IPS-18c (cell line): ENCODE data around the gene TP53TG5.

Experiments
- H3K4me3 ChIP-seq: 2 replicates; pipeline ENCODE4 v1.7.0; 2013; ENCODE audit warnings: low read depth, mild to moderate bottlenecking, low read length, moderate library complexity; ENCODE audit not compliant: insufficient read depth
- H3K9me3 ChIP-seq: one replicate; pipeline ENCODE4 v1.6.1; 2013; ENCODE audit warnings: mild to moderate bottlenecking, low read length, moderate library complexity; ENCODE audit not compliant: control insufficient read depth, insufficient read depth

TP53TG5 gene

DNA sequence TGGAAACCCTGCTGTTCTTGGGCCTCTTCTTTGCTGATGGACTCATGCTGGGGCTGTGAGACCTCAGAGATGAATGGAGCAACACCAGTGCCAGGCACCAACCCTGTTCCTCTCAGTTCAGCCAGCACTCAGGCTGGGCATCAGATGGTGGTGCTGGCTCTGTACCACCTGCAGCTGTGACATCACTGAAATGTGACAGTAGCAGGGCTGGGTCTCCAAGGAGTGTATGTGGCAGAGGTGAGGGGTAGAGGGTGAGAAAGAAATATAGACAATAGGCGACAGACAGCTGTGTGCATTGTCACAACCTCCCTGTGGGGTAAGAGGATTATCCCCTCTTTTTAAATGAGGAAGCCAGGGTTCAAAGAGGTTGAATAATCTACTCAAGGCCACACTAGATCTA, at the start of gene TP53TG5:
Gene TP53TG5, minus strand, starts transcription at position 135 of the 400 bp plus-strand sequence. Its CDS starts 89 bp downstream, at position 46.
- Histone ChIP-seq H3K9me3 (no peaks in the 10 kb centered on the region), H3K4me3 (no peak within 1 kb of the TSS)

DNA sequence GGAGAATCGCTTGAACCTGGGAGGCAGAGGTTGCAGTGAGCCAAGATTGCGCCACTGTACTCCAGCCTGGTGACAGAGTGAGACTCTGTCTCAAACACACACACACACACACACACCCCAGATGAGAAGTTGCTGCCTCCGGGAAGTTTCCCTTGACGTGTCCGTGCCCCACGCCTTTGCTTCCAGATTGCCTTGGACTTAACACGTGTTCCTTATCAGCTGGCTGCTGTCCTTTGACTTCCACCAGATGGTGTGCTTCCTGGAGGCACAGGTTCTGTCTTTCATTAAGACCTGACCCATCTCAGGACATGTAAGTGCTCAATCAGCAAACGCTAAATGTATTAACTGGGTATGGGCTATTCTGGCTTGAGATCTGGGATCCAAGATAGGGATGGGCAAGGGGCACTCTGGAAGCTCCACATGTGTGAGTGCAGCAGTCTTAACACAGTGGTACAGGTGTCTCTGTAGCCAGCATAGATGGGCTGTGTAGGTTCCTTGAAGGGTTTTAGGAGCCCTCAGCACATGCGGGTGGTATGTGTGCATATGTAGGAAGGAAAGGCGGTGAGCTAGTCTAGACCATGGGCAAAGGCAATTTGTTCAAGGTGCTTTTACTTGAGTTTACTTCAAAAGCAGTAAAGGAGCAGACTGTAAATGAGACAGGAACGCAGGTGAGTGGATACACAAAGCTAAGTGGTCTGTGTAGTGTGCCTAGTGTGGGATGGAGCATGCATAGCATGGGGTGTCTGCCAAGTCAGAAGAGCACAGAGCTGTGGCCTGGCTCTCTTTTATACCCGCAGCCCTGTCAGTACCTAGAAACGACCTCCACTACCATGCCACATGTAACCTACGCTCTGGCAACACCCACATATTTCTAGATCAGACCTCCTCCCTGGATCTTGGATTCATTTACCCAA, 49.4 kb upstream of the TP53TG5 start:
- no peak overlapping the region for H3K4me3 ChIP-seq

DNA sequence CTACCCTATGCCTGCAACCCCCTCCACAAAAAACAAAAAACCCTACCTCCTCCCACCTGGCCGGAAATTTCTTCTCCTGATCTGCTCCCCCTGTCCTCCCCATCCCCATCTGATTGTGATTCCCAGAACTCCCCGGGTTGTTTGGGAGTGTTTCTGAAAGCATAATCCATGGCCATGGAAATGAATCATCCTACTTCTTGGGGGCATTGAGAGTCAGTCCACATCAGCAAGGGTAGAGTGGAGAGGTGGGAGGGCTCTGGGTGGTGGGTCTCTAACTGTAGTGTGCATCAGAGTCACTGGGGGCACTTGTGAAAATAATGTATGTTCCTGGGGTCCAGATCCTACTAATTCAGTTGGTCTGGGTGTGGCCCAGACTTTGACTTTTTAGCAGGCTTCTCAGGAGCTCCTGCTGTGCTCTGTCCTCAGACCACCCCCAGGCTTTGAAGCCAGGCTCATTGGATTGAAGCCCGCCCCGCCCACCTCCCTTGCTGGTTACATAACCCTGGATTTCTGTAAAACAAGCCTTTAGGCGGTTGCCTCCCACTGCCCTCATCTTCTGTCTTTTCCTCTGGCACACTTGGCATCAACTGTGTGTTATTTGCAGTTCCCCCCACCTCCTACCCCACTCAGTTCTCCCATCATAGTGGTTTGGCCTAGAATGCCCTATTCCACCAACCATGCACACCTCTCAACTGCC, 48.3 kb upstream of the TP53TG5 start:
- Histone ChIP-seq H3K4me3 (no peak overlapping the region), H3K9me3 (no peaks in the 10 kb centered on the region)

More for the DNA sequence above, 49.4 kb upstream of the TP53TG5 start:
- peaks cover 2% of the 10 kb centered on the region for H3K9me3 ChIP-seq

DNA sequence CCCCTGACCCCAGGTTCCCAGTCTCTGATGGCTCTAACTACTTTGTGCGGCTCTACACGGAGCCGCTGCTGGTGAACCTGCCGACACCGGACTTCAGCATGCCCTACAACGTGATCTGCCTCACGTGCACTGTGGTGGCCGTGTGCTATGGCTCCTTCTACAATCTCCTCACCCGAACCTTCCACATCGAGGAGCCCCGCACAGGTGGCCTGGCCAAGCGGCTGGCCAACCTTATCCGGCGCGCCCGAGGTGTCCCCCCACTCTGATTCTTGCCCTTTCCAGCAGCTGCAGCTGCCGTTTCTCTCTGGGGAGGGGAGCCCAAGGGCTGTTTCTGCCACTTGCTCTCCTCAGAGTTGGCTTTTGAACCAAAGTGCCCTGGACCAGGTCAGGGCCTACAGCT, 47.4 kb upstream of the TP53TG5 start:
- H3K9me3 ChIP-seq: no peaks in the 10 kb centered on the region

DNA sequence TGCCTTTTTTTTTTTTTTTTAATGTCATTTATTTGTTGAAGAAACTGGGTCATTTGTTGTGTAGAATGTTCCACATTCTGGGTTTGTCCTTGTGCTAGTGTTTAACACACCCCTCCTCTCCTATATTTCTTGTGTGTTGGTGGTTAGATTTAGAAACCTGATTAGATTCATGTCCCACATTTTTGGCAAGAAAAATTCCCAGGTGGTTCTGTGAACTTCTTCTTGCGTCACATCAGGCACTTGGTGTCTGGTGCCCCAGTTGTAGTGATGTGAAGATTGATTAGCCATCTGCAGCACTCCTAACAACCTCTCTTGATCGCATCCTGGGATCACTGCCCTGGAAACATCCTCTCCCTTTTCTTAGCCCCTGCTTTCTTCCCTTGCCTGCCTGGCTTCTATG, 45.6 kb upstream of the TP53TG5 start:
- H3K9me3 ChIP-seq: no peaks in the 10 kb centered on the region
- no peak overlapping the region for H3K4me3 ChIP-seq

More for the DNA sequence above, 47.4 kb upstream of the TP53TG5 start:
- H3K4me3 ChIP-seq: no peak overlapping the region

DNA sequence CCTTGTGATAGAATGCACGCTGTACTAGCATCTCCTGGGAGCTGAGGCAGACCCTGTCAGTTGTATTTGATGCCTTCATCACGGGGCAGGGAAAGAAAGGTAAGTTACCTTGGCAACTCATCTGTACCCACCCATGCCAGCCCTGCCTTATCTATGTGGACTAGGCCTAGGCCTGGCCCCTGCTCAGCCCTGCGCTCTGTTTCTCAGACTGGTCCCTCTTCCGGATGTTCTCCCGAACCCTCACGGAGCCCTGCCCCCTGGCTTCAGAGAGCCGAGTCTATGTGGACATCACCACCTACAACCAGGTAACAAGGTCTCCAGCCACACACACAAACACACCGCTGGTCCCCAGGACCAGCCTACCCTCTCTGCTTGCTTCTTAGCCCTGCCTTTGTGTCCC, 42.0 kb upstream of the TP53TG5 start:
- no peak overlapping the region for H3K4me3 ChIP-seq
- no peaks in the 10 kb centered on the region for H3K9me3 ChIP-seq

- H3K9me3 ChIP-seq: no peaks in the 10 kb centered on the region
- no peak overlapping the region for H3K4me3 ChIP-seq
These were observed 41.3 kb upstream of the TP53TG5 start for GRCh38 chr20:45419188-45420091.

DNA sequence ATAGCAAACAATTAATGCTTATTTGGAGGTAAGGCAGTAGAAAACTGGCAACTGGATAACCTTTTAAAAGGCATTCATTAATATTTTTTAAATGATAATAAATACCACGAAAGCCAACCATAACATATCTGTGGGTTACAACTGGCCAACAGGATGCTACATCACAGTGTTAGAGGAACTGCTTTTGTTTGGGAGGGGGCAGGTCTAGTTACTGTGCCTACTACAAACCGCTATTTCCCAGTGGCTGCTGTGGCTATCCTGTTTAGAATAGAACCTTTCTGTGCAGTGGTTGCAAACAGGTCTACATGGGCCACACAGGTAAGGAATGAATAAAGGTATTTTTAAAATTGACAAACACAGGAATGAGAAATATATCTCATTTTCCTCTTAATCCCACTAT, 38.8 kb upstream of the TP53TG5 start:
- Histone ChIP-seq H3K4me3 (peak overlapping the region; percentile 97), H3K9me3 (no peaks in the 10 kb centered on the region)

GRCh38 chr20:45415822-45416637, 37.9 kb upstream of the TP53TG5 start, which contains the start of gene PIGT:
Gene PIGT, plus strand, starts transcription at chr20:45416141. Its CDS starts 16 bp downstream, at chr20:45416157.
- H3K4me3 ChIP-seq: peak within 1 kb of the TSS; percentile 97
- H3K9me3 ChIP-seq: no peaks in the 10 kb centered on the region

DNA sequence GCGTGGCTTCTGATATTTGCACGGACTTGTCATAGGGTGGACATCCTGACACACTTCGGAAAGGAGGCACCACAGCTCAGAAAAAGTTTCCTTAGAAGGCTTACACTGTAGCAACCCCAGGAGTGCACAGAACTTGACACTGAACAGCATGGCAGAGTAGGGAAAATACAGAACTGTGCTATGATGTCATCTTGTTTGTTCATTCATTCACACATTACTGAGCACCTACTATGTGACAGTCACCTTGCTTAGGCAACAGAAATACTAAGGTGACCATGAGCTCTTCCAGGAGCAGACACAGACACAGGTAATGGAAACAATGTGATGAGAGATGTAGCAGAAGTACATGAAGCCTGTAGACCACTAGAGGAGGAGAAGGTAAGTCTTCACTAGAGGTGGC, 35.4 kb upstream of the TP53TG5 start:
- Histone ChIP-seq H3K9me3 (no peaks in the 10 kb centered on the region), H3K4me3 (no peak overlapping the region)

DNA sequence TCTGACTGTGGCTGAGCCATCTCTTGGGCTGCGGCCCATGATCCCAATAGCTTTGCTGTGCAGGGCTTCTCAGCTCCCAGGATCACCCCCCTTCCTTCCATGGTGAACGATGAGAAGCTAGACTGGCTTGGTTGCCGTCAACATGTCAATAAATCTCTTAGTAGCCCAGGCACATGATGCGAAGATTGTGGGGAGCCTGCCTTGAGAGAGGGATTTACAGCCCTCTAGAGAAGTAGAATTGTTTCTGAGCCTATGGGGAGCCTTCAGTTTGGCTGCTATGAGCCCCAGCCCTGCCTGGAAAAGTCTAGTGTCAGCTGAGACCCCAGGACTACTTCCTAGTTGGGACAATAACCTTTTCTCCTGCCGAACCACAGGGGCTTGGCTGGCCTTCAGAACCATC, 34.5 kb upstream of the TP53TG5 start:
- Histone ChIP-seq H3K4me3 (no peak overlapping the region), H3K9me3 (no peaks in the 10 kb centered on the region)

- Histone ChIP-seq H3K4me3 (no peak overlapping the region), H3K9me3 (peaks cover 3% of the 10 kb centered on the region)
These were observed 32.8 kb upstream of the TP53TG5 start for GRCh38 chr20:45410887-45411286.

GRCh38 chr20:45409521-45410272, 31.6 kb upstream of the TP53TG5 start:
- Histone ChIP-seq H3K9me3 (peaks cover 4% of the 10 kb centered on the region), H3K4me3 (no peak overlapping the region)

DNA sequence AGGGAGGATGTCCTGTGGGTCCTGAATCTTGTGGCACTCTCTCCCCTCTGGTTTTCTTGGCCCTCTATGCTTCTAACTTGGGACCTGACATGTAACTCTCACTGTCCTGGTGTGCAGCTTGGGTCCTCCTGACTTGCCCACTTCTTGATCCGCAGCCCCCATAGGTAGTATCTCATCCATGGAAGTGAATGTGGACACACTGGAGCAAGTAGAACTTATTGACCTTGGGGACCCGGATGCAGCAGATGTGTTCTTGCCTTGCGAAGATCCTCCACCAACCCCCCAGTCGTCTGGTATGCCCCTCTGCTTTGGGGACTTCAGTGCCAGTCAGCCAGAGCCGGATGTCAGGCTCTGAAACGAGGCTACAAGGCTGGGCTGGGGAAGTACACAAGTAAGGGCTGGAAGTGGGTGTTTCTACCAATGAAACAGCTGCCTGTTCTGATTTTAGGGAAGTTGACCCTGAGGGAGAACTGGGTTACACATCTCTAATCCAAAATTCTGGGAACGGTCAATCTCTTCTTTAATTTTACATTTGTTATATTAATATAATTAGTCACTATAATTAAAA, 30.6 kb upstream of the TP53TG5 start:
- no peak overlapping the region for H3K4me3 ChIP-seq
- peaks cover 4% of the 10 kb centered on the region for H3K9me3 ChIP-seq

DNA sequence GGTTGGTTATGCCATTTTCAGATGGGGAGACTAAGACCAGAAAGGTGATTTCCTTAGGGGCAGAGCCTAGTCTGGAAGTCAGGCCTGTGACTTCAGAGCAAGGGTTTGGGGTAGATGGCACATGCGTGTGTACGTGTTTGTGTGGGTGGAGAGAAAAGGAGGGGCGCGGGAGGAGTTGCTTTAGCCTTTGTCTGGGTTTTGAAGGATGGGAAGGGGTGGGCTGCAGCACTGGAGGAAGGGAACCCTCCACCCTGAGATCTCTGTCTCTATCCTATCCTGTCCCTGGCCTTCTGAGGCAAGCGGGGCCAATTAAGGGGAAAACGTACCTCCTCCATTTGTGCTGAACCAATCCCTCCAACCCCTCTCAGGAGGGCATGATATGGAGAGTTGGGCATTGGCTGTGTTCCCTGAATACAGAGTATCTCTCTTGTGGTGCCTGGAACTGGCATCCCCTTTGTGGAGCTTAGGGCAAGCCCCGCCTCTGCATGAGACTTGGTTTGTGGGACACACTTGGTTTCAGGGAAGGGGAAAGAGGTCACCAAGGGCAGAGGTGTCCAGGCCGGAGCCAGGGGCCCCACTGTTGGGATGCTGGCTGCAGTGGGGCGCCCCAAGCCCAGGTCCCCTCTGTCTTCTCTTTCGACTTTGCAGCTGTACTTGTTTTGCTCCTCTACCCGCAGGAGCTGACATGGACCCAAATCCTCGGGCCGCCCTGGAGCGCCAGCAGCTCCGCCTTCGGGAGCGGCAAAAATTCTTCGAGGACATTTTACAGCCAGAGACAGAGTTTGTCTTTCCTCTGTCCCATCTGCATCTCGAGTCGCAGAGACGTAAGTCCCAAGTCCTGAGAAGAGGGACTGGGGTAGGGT, 29.9 kb upstream of the TP53TG5 start, which contains the start of gene DBNDD2:
Gene DBNDD2, plus strand, starts transcription at position 507 of the 863 bp plus-strand sequence. Its CDS starts 179 bp downstream, at position 686.
- Histone ChIP-seq H3K9me3 (peaks cover 4% of the 10 kb centered on the region), H3K4me3 (peak within 1 kb of the TSS; percentile 84)
